Left hindlimb (tissue), 1 donor: ENCODE results near the gene ADGRL2.

Experiments used
- DNase-seq: peaks from one replicate; pipeline ENCODE4 v3.0.0-alpha.2; 2018

ADGRL2 gene

GRCh38 chr1:81921344-81921743, 120.6 kb downstream of the ADGRL2 start:
- DNase-seq = no peak

- no peak for DNase-seq
Observed at GRCh38 chr1:81921851-81922462, 121.2 kb downstream of the ADGRL2 start.

- no peak for DNase-seq
Observed at GRCh38 chr1:81922955-81923354, 122.2 kb downstream of the ADGRL2 start.

- no peak for DNase-seq
Observed at GRCh38 chr1:81929106-81929505, 128.4 kb downstream of the ADGRL2 start.

GRCh38 chr1:81936853-81937252, 136.1 kb downstream of the ADGRL2 start:
- DNase-seq = no peak

GRCh38 chr1:81937791-81938450, 137.2 kb downstream of the ADGRL2 start:
- DNase-seq = no peak

GRCh38 chr1:81948495-81948894, 147.8 kb downstream of the ADGRL2 start:
- no peak for DNase-seq

- DNase-seq = no peak
Observed at GRCh38 chr1:81949421-81949820, 148.7 kb downstream of the ADGRL2 start.

- no peak for DNase-seq
Observed at GRCh38 chr1:81950037-81950436, 149.3 kb downstream of the ADGRL2 start.

GRCh38 chr1:81950591-81951244, 150.0 kb downstream of the ADGRL2 start:
- DNase-seq = no peak

GRCh38 chr1:81954534-81955020, 153.8 kb downstream of the ADGRL2 start:
- no peak for DNase-seq

- no peak for DNase-seq
Observed at GRCh38 chr1:81967951-81968350, 167.2 kb downstream of the ADGRL2 start.

- DNase-seq = no peak
Observed at GRCh38 chr1:81970416-81970815, 169.7 kb downstream of the ADGRL2 start.

GRCh38 chr1:81974222-81974841, 173.6 kb downstream of the ADGRL2 start:
- DNase-seq = no peak

- no peak for DNase-seq
Observed at GRCh38 chr1:81974883-81975555, 174.3 kb downstream of the ADGRL2 start.

- no peak for DNase-seq
Observed at GRCh38 chr1:81976539-81976938, 175.8 kb downstream of the ADGRL2 start.

- no peak for DNase-seq
Observed at GRCh38 chr1:81978945-81979344, 178.2 kb downstream of the ADGRL2 start.

GRCh38 chr1:81982523-81982922, 181.8 kb downstream of the ADGRL2 start:
- no peak for DNase-seq

- DNase-seq = no peak
Observed at GRCh38 chr1:81989524-81989923, 188.8 kb downstream of the ADGRL2 start.

GRCh38 chr1:81990241-81990640, 189.5 kb downstream of the ADGRL2 start:
- DNase-seq = no peak

GRCh38 chr1:81998165-81998564, 197.4 kb downstream of the ADGRL2 start:
- DNase-seq = no peak

GRCh38 chr1:81999364-81999763, 198.6 kb downstream of the ADGRL2 start:
- no peak for DNase-seq

GRCh38 chr1:82000221-82000620, 199.5 kb downstream of the ADGRL2 start:
- DNase-seq = no peak
